NOMO-1 treated with DMSO at 0.1 percent for 48 hours (cell line): ENCODE measurements around the gene SOAT2.
"Not testable (repeated sequence)": the region's sequence is repeated elsewhere in the genome, so short reads cannot be mapped to it uniquely, and the experiment has no call there.

Source experiments
- DNase-seq: peaks from one replicate; lab custom pipeline; 2025; ENCODE audit not compliant: unreplicated experiment; lab: John Stamatoyannopoulos, UW

The SOAT2 gene

GRCh38 chr12:53133722-53134121 lies 30.4 kb downstream of the SOAT2 start:
- no peak for DNase-seq

GRCh38 chr12:53143355-53143754 lies 40.1 kb downstream of the SOAT2 start:
- no peak for DNase-seq

GRCh38 chr12:53145383-53146260 lies 42.3 kb downstream of the SOAT2 start:
- no peak for DNase-seq

GRCh38 chr12:53147181-53147580 lies 43.9 kb downstream of the SOAT2 start:
- no peak for DNase-seq

- no peak for DNase-seq
Observed at GRCh38 chr12:53147653-53148052, 44.4 kb downstream of the SOAT2 start.

- DNase-seq: no peak
Observed at GRCh38 chr12:53151039-53151438, 47.8 kb downstream of the SOAT2 start.

DNA sequence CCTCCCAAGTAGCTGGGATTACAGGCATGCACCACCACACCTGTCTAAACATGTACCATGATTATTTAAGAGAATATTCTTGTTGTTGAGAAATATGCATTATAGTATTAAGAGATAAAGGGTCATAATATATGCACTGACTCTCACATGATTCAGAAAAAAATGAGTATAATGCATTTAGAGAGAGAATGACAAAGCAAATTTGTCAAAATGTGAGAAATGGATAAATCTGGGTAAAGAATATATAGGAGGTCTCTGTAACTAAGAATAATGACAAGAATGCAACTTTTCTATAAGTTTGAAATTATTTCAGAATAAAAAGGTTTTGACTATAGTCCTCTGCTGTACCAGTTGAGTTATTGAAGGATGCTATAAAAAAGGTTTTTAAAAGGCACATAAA lies 49.1 kb downstream of the SOAT2 start:
- DNase-seq: no peak

GRCh38 chr12:53159195-53159839 lies 56.0 kb downstream of the SOAT2 start:
- DNase-seq: peak; percentile 53

- DNase-seq: no peak
Observed at GRCh38 chr12:53160000-53160399, 56.7 kb downstream of the SOAT2 start.

DNA sequence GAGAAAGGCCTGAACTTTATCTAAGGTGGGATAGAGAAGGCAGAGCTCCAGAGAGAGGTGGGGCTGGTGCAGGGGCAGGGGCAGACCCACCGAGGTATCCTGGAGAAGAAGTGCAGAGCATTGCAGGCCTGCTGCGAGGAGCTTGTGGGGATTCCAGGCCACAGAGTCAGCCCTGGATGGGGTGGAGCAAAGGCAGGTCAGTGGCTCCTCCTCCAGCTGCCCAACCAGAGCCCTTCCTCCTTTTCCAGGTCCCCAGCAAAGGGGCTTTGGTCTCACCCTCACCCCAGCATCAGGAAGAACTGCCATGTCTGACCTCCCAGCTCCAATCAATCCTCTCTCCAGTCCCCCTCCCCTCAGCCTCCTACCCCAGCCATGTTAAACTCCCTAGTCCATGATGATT lies 57.4 kb downstream of the SOAT2 start:
- no peak for DNase-seq

DNA sequence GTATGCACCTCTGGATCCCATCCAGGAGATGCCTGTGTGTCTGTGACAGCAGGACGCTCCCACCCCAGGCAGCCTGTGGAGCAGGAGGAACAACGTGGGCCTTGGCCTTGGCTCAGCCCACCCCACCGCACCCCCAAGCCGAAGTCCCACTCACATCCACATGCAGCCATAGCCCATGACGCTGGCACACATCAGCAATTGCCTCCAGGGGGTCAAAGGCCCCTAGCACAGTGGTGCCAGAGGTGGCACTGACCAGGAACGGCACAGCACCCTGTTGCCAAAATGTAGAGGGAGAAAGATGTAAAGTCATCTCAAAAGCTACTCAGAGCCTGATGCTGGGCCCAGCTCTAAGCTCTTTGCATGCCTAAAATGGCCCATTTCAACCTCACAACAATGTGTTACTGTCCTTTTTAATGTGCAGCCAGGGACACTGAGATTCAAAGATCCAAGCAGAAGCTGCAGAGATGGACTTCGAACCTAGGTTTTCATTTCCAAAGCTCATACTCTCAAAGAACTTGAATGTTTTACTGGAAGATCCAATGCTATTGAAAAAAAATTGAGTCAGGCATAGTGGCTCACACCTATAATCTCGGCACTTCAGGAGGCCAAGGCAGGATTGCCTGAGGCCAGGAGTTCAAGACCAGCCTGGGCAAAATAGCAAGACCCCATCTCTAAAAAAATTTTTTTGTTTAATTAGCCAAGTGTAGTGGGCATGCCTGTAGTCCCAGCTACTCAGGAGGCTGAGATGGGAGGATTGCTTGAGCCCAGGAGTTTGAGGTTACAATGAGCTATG lies 58.0 kb downstream of the SOAT2 start:
- no peak for DNase-seq

DNA sequence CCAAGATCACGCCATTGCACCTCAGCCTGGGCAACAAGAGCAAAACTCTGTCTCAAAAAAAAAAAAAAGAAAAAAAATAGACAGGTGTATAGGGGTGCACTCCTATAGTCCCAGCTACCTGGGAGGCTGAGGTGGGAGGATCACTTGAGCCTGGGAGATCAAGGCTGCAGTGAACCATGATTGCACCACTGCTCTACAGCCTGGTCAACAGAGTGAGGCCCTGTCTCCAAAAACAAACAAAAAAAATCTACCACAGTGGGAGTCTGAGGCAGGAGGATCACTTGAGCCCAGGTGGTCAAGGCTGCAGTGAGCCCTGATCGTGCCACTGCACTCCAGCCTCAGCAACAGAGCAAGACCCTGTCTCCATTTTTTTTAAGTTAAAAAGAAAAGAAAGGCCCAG lies 59.7 kb downstream of the SOAT2 start:
- not testable (repeated sequence) for DNase-seq

GRCh38 chr12:53166837-53167236 lies 63.6 kb downstream of the SOAT2 start:
- DNase-seq: no peak

DNA sequence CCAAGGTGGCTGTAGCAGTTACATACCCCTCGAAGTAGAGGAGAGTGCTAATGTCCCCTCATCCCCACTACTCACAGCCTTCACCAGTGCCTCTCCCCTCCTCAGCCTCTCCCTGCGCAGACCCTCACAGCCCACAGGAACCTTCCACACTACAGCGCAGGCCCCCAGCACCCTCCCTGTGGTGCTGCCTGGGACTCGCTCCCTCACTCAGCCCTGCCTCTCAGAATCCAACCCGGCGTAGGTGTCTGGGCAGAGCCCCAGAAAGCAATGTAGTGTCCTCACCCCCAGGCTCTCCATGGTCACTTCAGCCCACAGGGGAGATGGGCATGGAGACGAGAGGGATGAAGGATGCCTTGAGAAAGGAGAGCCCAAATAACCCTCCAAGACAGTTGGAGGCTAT lies 66.4 kb downstream of the SOAT2 start:
- no peak for DNase-seq

- no peak for DNase-seq
Observed at GRCh38 chr12:53170215-53170614, 66.9 kb downstream of the SOAT2 start.

GRCh38 chr12:53170876-53171724 lies 67.8 kb downstream of the SOAT2 start:
- no peak for DNase-seq

DNA sequence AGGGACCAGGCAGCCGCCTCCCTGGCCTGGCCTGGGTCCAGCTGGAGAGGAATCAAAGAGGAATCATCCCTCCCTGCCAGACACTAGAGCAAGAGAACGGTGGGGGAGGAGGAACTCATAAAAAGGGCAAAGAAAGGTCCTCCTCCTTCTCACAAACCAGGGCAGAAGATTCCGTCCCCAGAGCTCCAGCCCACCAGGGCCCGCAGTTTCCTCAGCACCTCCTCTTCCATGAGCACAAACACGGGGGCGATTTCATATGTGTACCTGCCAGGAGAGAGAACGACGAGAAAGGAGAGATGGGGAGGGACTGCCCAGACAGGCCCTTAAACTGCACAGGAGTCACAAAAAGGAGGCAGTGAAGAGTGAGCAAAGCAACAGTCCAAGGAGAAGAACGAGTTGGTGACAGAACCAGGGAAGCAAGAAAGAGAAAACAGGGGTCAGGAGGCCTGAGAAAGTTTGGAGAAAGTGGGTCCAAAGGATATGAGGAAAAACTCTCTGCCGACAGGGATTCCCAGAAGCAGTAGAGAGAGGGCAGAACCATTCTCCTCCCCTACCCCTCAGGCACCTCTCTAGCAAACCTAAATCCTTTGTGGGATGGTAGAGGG lies 68.5 kb downstream of the SOAT2 start:
- no peak for DNase-seq

GRCh38 chr12:53172352-53172751 lies 69.1 kb downstream of the SOAT2 start:
- no peak for DNase-seq

GRCh38 chr12:53173085-53173715 lies 69.9 kb downstream of the SOAT2 start:
- DNase-seq: no peak
